Measurements from ENCODE around the gene ZEB2.

Gene ZEB2

DNA sequence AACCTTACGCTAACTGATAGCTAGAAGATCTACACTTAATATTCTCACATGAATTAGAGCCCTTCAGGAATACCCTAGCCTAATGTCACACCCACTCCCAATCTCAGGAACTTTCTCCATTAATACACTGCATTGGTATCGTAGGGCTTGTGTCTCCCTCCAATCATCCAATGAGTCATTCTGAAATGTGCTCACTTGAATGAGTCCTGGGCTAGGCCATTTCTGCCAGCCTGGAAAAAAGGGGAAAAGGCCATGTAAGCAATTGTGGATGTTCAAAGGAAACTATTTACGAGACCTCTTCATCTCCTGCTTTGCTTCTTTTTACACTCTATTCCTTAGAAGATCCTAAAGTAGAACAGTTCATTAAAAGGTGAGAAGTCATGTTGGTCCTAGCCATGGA, 18.8 kb downstream of the ZEB2 start:
- TF ChIP-seq, protein P1, sequence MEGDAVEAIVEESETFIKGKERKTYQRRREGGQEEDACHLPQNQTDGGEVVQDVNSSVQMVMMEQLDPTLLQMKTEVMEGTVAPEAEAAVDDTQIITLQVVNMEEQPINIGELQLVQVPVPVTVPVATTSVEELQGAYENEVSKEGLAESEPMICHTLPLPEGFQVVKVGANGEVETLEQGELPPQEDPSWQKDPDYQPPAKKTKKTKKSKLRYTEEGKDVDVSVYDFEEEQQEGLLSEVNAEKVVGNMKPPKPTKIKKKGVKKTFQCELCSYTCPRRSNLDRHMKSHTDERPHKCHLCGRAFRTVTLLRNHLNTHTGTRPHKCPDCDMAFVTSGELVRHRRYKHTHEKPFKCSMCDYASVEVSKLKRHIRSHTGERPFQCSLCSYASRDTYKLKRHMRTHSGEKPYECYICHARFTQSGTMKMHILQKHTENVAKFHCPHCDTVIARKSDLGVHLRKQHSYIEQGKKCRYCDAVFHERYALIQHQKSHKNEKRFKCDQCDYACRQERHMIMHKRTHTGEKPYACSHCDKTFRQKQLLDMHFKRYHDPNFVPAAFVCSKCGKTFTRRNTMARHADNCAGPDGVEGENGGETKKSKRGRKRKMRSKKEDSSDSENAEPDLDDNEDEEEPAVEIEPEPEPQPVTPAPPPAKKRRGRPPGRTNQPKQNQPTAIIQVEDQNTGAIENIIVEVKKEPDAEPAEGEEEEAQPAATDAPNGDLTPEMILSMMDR (IDR thresholded peaks at IDR 0.05; ENCODE audit: low read depth, low read length) = no peak
- no peak for DNase-seq (ENCODE audit: extremely low read depth, low read depth)

DNA sequence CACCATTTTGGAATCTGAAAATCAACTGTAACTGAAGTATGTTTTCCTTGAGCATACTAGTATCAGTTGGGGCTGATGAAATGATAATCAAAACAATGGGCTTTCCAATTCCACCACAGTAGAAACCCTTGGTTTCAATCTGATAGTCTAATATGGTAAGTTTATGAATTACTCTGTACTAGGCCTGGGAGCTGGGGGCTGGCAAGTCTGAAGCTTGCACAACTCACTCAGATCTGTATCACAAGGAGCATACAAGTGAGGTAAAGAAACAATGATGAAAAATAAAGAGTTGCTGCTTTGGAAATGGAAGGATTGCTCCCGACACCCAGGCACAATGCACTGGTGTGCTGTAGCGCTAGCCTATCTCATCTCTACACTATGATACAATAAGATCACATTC, 19.4 kb downstream of the ZEB2 start:
- TF ChIP-seq, protein P1 (IDR thresholded peaks at IDR 0.05; ENCODE audit: low read depth, low read length) = no peak
- DNase-seq (ENCODE audit: extremely low read depth, low read depth) = no peak

DNA sequence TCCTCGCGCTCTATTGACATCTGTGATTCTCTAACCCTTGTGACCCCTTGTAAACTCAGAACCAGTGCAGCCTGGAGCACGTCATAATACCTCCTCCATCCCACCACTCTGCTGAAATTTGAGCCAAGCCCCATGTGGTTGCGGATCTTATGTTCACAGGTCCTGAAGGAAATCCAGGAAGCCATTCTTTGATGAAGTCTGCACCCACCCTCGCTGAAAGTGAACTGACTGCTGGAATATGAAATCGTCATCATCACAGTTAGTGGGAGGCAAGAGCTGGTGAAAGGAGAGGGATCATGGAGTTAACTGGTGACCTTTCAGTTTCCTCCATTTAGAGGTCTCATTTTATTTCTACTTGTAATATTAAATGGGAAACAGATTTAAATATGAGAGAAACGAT, 21.6 kb downstream of the ZEB2 start:
- TF ChIP-seq, protein P1 (IDR thresholded peaks at IDR 0.05; ENCODE audit: low read depth, low read length) = no peak
- DNase-seq (ENCODE audit: extremely low read depth, low read depth) = no peak

DNA sequence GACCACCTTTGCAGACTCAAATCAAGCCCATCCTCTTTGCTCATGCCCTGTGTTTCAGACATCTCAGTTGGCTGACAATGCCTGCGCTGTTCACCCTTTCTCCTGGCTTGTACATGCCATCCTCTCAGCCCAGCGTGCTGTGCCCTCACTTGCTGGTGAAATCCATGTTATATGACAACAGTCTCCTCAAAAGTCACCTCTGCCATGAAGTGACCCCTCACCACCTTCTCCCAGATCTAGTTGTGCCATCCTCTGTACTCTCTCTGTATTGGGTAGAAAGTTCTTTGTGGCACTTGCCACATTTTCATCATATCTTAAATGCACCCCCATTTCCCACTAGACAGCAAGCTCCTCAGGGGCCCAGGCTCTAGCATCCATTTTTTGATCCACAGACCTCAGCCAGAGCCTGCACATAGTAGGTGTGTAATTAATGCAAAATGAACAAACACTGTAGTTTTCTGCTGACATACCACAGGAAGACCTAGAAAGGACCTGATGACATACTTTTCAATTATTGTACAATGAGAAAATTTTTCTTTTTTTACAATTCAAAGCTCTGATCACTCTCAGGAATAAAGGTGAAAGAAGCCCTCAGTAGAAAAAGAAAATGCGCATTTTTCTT, 22.8 kb downstream of the ZEB2 start:
- TF ChIP-seq, protein P1 (IDR thresholded peaks at IDR 0.05; ENCODE audit: low read depth, low read length) = no peak
- DNase-seq (ENCODE audit: extremely low read depth, low read depth) = no peak

DNA sequence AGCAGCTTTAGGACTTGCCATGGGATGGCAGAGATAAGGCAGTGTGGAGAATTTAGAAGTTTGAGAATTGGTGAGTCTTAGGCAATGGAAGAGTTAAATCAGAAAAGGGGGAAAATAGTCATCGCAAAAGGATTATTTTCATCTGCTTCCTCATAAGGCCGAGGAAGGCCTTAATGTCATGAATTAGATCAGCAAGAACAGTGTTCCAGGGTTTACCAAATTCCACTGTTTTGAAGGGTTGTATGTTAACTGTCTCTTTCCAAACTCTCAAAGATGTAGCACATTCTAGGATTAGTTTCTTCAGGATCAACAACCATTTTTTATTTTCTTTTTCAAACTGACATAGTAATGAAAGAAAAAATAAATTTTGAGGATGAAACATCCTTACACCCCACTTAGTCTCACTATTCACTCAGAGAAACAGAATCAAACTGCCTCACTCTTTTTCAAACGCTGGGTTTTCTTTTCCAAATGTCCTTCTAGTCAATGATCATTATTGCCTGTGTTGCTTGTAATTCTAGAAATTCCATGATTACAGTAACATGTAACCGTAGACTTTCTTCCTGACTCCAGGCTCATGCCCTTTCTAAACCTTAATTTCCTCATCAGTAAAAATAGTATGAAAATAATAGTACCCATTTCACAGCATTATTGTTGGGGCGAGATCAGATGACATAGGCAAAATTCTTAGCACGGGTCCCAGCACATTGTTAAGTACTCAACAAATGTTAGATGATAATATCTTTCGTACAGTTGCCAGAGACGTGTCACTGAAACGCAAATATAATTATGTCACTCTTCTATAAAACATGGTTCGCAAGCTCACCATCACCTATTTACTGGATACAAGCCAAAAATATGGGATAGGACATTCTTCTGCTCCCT, 23.6 kb downstream of the ZEB2 start:
- no peak for DNase-seq (ENCODE audit: extremely low read depth, low read depth)
- TF ChIP-seq, protein P1 (IDR thresholded peaks at IDR 0.05; ENCODE audit: low read depth, low read length) = no peak

DNA sequence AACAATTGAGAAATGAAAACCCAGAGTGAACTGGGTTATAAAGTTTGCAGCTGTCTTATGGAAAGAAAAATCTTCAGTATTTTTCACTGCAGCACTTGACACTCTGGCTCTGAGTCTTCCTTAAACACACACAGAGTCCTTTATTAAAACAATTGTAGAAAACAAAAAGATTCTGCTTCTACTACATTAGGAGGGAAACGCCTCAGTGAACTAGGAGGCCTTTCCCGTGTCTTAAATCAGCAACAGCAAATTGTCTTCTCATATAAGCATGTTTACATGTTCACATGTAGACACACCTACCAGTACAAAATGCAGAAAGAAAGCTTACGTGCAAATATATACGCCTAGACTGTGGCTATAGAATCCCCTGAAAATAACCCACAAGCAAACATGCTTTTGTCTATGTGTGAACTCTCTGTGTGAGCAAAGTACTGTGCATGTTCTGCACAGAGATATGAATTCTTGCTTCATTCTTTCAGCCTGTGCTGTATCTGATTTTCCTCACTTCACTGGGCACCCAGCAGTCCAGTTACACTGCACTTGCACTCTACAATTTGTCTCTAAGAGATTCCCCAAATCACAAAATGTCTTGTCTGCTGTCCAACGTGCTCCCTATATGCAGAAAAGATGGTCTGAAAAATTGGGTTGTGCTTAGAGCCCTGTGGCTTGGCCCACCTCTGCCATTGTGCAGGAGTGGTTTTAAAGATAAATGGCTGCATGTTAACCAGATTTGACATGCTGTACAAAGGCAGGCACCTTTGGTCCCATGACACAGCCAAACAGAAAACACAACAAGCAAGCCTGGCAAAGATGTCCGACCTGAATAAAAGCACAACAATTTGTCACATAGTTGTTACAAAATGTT, 24.5 kb downstream of the ZEB2 start:
- TF ChIP-seq, protein P1 (IDR thresholded peaks at IDR 0.05; ENCODE audit: low read depth, low read length) = no peak

More for the DNA sequence above, 24.5 kb downstream of the ZEB2 start:
- DNase-seq (ENCODE audit: extremely low read depth, low read depth) = no peak

All from AG09319 (cell line).